GM10266 (cell line): ENCODE data around the gene NAGS.

Source experiments
- DNase-seq: peaks from one replicate; pipeline ENCODE4 v3.0.0; 2012; ENCODE audit errors: extremely low spot score
- TF ChIP-seq, protein P1 (sequence below): IDR thresholded peaks from 2 replicates; pipeline ENCODE4 v1.5.1; 2012; ENCODE audit warnings: mild to moderate bottlenecking, low read depth; ENCODE audit not compliant: control insufficient read depth, insufficient read depth; ENCODE audit errors: missing control alignments

NAGS gene

GRCh38 chr17:44049294-44050060, 45.1 kb downstream of the NAGS start:
- DNase-seq: no peak

DNA sequence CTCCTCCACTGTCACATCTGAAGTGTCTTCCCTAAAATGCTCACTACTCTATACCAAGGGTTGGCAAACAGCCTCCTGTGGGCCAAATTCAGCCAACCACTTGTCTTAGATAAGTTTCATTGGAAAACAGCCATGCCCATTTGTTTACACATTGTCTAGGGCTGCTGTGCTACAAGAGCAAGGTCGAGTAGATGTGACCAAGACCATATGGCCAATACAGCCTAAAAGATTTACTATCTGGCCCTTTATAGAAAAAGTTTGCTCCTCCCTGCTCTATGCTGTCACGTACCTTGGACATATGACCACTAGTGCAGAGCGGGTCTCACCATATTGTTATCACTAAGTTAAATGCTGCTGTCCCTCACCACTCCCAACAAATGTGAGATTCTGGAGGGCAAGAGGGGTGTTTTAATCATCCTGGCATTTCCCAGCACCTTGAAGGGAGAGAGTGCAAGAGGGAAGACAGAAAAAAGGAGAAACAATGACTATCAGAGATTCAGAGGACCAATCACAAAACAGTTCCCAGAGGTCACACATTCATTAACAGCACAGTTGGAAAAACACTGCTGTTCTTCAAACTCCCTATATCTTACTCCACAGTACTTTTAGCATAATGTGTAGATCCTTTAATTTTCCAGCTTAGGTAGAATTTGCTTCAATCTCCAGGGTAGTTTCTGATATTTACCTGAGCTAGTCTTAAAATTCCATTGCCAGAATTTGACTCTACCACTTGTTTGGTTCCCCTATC, 48.9 kb downstream of the NAGS start:
- DNase-seq: no peak
- TF ChIP-seq, protein P1, sequence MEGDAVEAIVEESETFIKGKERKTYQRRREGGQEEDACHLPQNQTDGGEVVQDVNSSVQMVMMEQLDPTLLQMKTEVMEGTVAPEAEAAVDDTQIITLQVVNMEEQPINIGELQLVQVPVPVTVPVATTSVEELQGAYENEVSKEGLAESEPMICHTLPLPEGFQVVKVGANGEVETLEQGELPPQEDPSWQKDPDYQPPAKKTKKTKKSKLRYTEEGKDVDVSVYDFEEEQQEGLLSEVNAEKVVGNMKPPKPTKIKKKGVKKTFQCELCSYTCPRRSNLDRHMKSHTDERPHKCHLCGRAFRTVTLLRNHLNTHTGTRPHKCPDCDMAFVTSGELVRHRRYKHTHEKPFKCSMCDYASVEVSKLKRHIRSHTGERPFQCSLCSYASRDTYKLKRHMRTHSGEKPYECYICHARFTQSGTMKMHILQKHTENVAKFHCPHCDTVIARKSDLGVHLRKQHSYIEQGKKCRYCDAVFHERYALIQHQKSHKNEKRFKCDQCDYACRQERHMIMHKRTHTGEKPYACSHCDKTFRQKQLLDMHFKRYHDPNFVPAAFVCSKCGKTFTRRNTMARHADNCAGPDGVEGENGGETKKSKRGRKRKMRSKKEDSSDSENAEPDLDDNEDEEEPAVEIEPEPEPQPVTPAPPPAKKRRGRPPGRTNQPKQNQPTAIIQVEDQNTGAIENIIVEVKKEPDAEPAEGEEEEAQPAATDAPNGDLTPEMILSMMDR: no peak

More at GRCh38 chr17:44049294-44050060, 45.1 kb downstream of the NAGS start:
- TF ChIP-seq, protein P1: no peak
